ENCODE measurements around the gene FAM118A.

The FAM118A gene

GRCh38 chr22:45330548-45330947 is 20.8 kb downstream of the FAM118A start:
- 97% methylated on average over 18 of the region's 19 CpGs for WGBS (ENCODE audit: insufficient coverage)
- DNase-seq = no peak
- H3K27me3 ChIP-seq (replicated peaks in 2 of 5; ENCODE audit: control insufficient read depth in 4 of 5, insufficient read depth in 5 of 5, low read length in 4 of 5) = no peaks in the 10 kb centered on the region
- H3K4me3 ChIP-seq (ENCODE audit: control insufficient read depth in 1 of 7, extremely low read depth in 1 of 7, insufficient read depth in 4 of 7, low read depth in 2 of 7, low read length in 6 of 7) = no peak overlapping the region
- ChIA-PET POLR2A (no interaction called here), CTCF (no interaction called here)
- peaks cover 0 to 17% (median under 1%) of the 10 kb centered on the region in 4 experiments for H3K4me1 ChIP-seq (ENCODE audit: control extremely low read depth in 1 of 4, control insufficient read depth in 4 of 4, insufficient read depth in 4 of 4, low read length in 3 of 4)
- H3K9me3 ChIP-seq (ENCODE audit: control extremely low read depth in 1 of 5, control insufficient read depth in 4 of 5, insufficient read depth in 2 of 5, low read depth in 1 of 5, low read length in 4 of 5) = no peaks in the 10 kb centered on the region
- H3K36me3 ChIP-seq (ENCODE audit: control insufficient read depth in 4 of 4, insufficient read depth in 4 of 4, low read length in 3 of 4) = peaks cover 8 to 61% (median 34%) of the 10 kb centered on the region in 4 experiments
- no peak overlapping the region for H3K27ac ChIP-seq (ENCODE audit: insufficient read depth in 1 of 2, low read depth in 1 of 2, low read length in 2 of 2, poor library complexity in 1 of 2, severe bottlenecking in 2 of 2)

- 99% methylated on average over 8 of the region's 9 CpGs for WGBS (ENCODE audit: insufficient coverage)
- CTCF ChIA-PET = interaction anchor here (1.4 kb wide), 1 partner anchor 106 kb away, joined by 3 read pairs; no protein-coding TSS in a partner anchor
Measured at GRCh38 chr22:45331486-45331885, 21.8 kb downstream of the FAM118A start.

GRCh38 chr22:45332001-45332400 is 22.3 kb downstream of the FAM118A start:
- H3K4me1 ChIP-seq (ENCODE audit: control extremely low read depth in 1 of 4, control insufficient read depth in 4 of 4, insufficient read depth in 4 of 4, low read length in 3 of 4) = peaks cover 2 to 32% (median 13%) of the 10 kb centered on the region in 4 experiments
- H3K36me3 ChIP-seq (ENCODE audit: control insufficient read depth in 4 of 4, insufficient read depth in 4 of 4, low read length in 3 of 4) = peaks cover 8 to 67% (median 30%) of the 10 kb centered on the region in 4 experiments
- H3K27ac ChIP-seq (ENCODE audit: insufficient read depth in 1 of 2, low read depth in 1 of 2, low read length in 2 of 2, poor library complexity in 1 of 2, severe bottlenecking in 2 of 2) = no peak overlapping the region
- WGBS (ENCODE audit: insufficient coverage) = 100% methylated on average over 6 of the region's 7 CpGs
- no peaks in the 10 kb centered on the region for H3K9me3 ChIP-seq (ENCODE audit: control extremely low read depth in 1 of 5, control insufficient read depth in 4 of 5, insufficient read depth in 2 of 5, low read depth in 1 of 5, low read length in 4 of 5)
- POLR2A ChIA-PET = no interaction called here
- no peak for DNase-seq
- no peak overlapping the region for H3K4me3 ChIP-seq (ENCODE audit: control insufficient read depth in 1 of 7, extremely low read depth in 1 of 7, insufficient read depth in 4 of 7, low read depth in 2 of 7, low read length in 6 of 7)
- CTCF ChIA-PET = interaction anchor here (1.4 to 2.6 kb wide), 2 partner anchors 14 to 105 kb away, joined by 3 to 9 read pairs; no protein-coding TSS in a partner anchor
- H3K27me3 ChIP-seq (replicated peaks in 2 of 5; ENCODE audit: control insufficient read depth in 4 of 5, insufficient read depth in 5 of 5, low read length in 4 of 5) = no peaks in the 10 kb centered on the region

More at GRCh38 chr22:45331486-45331885, 21.8 kb downstream of the FAM118A start:
- Histone ChIP-seq H3K9me3 (ENCODE audit: control extremely low read depth in 1 of 5, control insufficient read depth in 4 of 5, insufficient read depth in 2 of 5, low read depth in 1 of 5, low read length in 4 of 5) (no peaks in the 10 kb centered on the region), H3K4me1 (ENCODE audit: control extremely low read depth in 1 of 4, control insufficient read depth in 4 of 4, insufficient read depth in 4 of 4, low read length in 3 of 4) (peaks cover 0 to 27% (median 8%) of the 10 kb centered on the region in 4 experiments), H3K36me3 (ENCODE audit: control insufficient read depth in 4 of 4, insufficient read depth in 4 of 4, low read length in 3 of 4) (peaks cover 8 to 64% (median 30%) of the 10 kb centered on the region in 4 experiments), H3K27ac (ENCODE audit: insufficient read depth in 1 of 2, low read depth in 1 of 2, low read length in 2 of 2, poor library complexity in 1 of 2, severe bottlenecking in 2 of 2) (no peak overlapping the region), H3K27me3 (replicated peaks in 2 of 5; ENCODE audit: control insufficient read depth in 4 of 5, insufficient read depth in 5 of 5, low read length in 4 of 5) (no peaks in the 10 kb centered on the region), H3K4me3 (ENCODE audit: control insufficient read depth in 1 of 7, extremely low read depth in 1 of 7, insufficient read depth in 4 of 7, low read depth in 2 of 7, low read length in 6 of 7) (no peak overlapping the region)
- POLR2A ChIA-PET = no interaction called here
- no peak for DNase-seq

GRCh38 chr22:45334068-45334467 is 24.3 kb downstream of the FAM118A start:
- Histone ChIP-seq H3K36me3 (ENCODE audit: control insufficient read depth in 4 of 4, insufficient read depth in 4 of 4, low read length in 3 of 4) (peaks cover 7 to 54% (median 26%) of the 10 kb centered on the region in 4 experiments), H3K27ac (ENCODE audit: insufficient read depth in 1 of 2, low read depth in 1 of 2, low read length in 2 of 2, poor library complexity in 1 of 2, severe bottlenecking in 2 of 2) (no peak overlapping the region), H3K4me1 (ENCODE audit: control extremely low read depth in 1 of 4, control insufficient read depth in 4 of 4, insufficient read depth in 4 of 4, low read length in 3 of 4) (peaks cover 2 to 40% (median 18%) of the 10 kb centered on the region in 4 experiments), H3K4me3 (ENCODE audit: control insufficient read depth in 1 of 7, extremely low read depth in 1 of 7, insufficient read depth in 4 of 7, low read depth in 2 of 7, low read length in 6 of 7) (no peak overlapping the region), H3K27me3 (replicated peaks in 2 of 5; ENCODE audit: control insufficient read depth in 4 of 5, insufficient read depth in 5 of 5, low read length in 4 of 5) (no peaks in the 10 kb centered on the region), H3K9me3 (ENCODE audit: control extremely low read depth in 1 of 5, control insufficient read depth in 4 of 5, insufficient read depth in 2 of 5, low read depth in 1 of 5, low read length in 4 of 5) (no peaks in the 10 kb centered on the region)
- peak in 2 of 3 donors; percentile 7 to 24 for DNase-seq
- WGBS (ENCODE audit: insufficient coverage) = no CpG with 5 or more reads among the region's 5 CpGs
- CTCF ChIA-PET = interaction anchor here (1.2 to 2.6 kb wide), 5 partner anchors 9 to 104 kb away, joined by 4 to 9 read pairs (median 5); no protein-coding TSS in a partner anchor
- POLR2A ChIA-PET = interaction anchor here (0.7 kb wide), 2 partner anchors 9 to 21 kb away, joined by 3 read pairs; no protein-coding TSS in a partner anchor

- 97% methylated on average over 3 of the region's 9 CpGs for WGBS (ENCODE audit: insufficient coverage)
- Histone ChIP-seq H3K36me3 (ENCODE audit: control insufficient read depth in 4 of 4, insufficient read depth in 4 of 4, low read length in 3 of 4) (peaks cover 7 to 51% (median 26%) of the 10 kb centered on the region in 4 experiments), H3K9me3 (ENCODE audit: control extremely low read depth in 1 of 5, control insufficient read depth in 4 of 5, insufficient read depth in 2 of 5, low read depth in 1 of 5, low read length in 4 of 5) (no peaks in the 10 kb centered on the region), H3K27ac (ENCODE audit: insufficient read depth in 1 of 2, low read depth in 1 of 2, low read length in 2 of 2, poor library complexity in 1 of 2, severe bottlenecking in 2 of 2) (no peak overlapping the region), H3K4me3 (ENCODE audit: control insufficient read depth in 1 of 7, extremely low read depth in 1 of 7, insufficient read depth in 4 of 7, low read depth in 2 of 7, low read length in 6 of 7) (no peak overlapping the region), H3K4me1 (ENCODE audit: control extremely low read depth in 1 of 4, control insufficient read depth in 4 of 4, insufficient read depth in 4 of 4, low read length in 3 of 4) (peaks cover 2 to 40% (median 18%) of the 10 kb centered on the region in 4 experiments), H3K27me3 (replicated peaks in 2 of 5; ENCODE audit: control insufficient read depth in 4 of 5, insufficient read depth in 5 of 5, low read length in 4 of 5) (no peaks in the 10 kb centered on the region)
- DNase-seq = no peak
- CTCF ChIA-PET = interaction anchor here (1.2 to 2.6 kb wide), 5 partner anchors 9 to 26 kb away, joined by 4 to 9 read pairs (median 5); no protein-coding TSS in a partner anchor
- POLR2A ChIA-PET = interaction anchor here (0.7 kb wide), 1 partner anchor 22 kb away, joined by 3 read pairs; no protein-coding TSS in a partner anchor
Measured at GRCh38 chr22:45334528-45334927, 24.8 kb downstream of the FAM118A start.

GRCh38 chr22:45335021-45335818 is 25.5 kb downstream of the FAM118A start:
- DNase-seq = no peak
- ChIA-PET CTCF (interaction anchor here (0.7 to 1.9 kb wide), 8 partner anchors 9 to 99 kb away, joined by 3 to 6 read pairs (median 4); partner anchors contain the start of gene RIBC2), POLR2A (interaction anchor here (0.7 to 1.3 kb wide), 2 partner anchors 22 to 79 kb away, joined by 3 to 4 read pairs; no protein-coding TSS in a partner anchor)
- Histone ChIP-seq H3K27me3 (replicated peaks in 2 of 5; ENCODE audit: control insufficient read depth in 4 of 5, insufficient read depth in 5 of 5, low read length in 4 of 5) (no peaks in the 10 kb centered on the region), H3K27ac (ENCODE audit: insufficient read depth in 1 of 2, low read depth in 1 of 2, low read length in 2 of 2, poor library complexity in 1 of 2, severe bottlenecking in 2 of 2) (no peak overlapping the region), H3K9me3 (ENCODE audit: control extremely low read depth in 1 of 5, control insufficient read depth in 4 of 5, insufficient read depth in 2 of 5, low read depth in 1 of 5, low read length in 4 of 5) (no peaks in the 10 kb centered on the region), H3K4me3 (ENCODE audit: control insufficient read depth in 1 of 7, extremely low read depth in 1 of 7, insufficient read depth in 4 of 7, low read depth in 2 of 7, low read length in 6 of 7) (no peak overlapping the region), H3K4me1 (ENCODE audit: control extremely low read depth in 1 of 4, control insufficient read depth in 4 of 4, insufficient read depth in 4 of 4, low read length in 3 of 4) (peaks cover 2 to 40% (median 18%) of the 10 kb centered on the region in 4 experiments), H3K36me3 (ENCODE audit: control insufficient read depth in 4 of 4, insufficient read depth in 4 of 4, low read length in 3 of 4) (peaks cover 7 to 54% (median 27%) of the 10 kb centered on the region in 4 experiments)
- 87% methylated on average over 25 of the region's 26 CpGs for WGBS (ENCODE audit: insufficient coverage)
